GM23338 (cell line): ENCODE measurements around the gene PAK4.

Experiments used
- EZH2 ChIP-seq: fragments of 200-600 bp; sonication (generic); IDR thresholded peaks from one replicate; pipeline ENCODE4 v1.8.0; 2017; ENCODE audit warnings: antibody characterized with exemption, mild to moderate bottlenecking, low read depth; ENCODE audit not compliant: unreplicated experiment
- POLR2AphosphoS5 ChIP-seq: IDR thresholded peaks from 2 replicates; pipeline ENCODE4 v1.6.1; 2016; ENCODE audit warnings: antibody characterized with exemption, low read depth
- REST ChIP-seq: IDR thresholded peaks from one replicate; pipeline ENCODE4 v1.6.1; 2018; ENCODE audit warnings: antibody characterized with exemption; ENCODE audit not compliant: unreplicated experiment

- TF ChIP-seq REST = no peak
- TF ChIP-seq EZH2 = no peak
- no peak for TF ChIP-seq POLR2AphosphoS5
Observed at GRCh38 chr19:39110263-39110967, 15.2 kb upstream of the PAK4 start.
